ENCODE data around the gene CAMK1.

Gene CAMK1

DNA sequence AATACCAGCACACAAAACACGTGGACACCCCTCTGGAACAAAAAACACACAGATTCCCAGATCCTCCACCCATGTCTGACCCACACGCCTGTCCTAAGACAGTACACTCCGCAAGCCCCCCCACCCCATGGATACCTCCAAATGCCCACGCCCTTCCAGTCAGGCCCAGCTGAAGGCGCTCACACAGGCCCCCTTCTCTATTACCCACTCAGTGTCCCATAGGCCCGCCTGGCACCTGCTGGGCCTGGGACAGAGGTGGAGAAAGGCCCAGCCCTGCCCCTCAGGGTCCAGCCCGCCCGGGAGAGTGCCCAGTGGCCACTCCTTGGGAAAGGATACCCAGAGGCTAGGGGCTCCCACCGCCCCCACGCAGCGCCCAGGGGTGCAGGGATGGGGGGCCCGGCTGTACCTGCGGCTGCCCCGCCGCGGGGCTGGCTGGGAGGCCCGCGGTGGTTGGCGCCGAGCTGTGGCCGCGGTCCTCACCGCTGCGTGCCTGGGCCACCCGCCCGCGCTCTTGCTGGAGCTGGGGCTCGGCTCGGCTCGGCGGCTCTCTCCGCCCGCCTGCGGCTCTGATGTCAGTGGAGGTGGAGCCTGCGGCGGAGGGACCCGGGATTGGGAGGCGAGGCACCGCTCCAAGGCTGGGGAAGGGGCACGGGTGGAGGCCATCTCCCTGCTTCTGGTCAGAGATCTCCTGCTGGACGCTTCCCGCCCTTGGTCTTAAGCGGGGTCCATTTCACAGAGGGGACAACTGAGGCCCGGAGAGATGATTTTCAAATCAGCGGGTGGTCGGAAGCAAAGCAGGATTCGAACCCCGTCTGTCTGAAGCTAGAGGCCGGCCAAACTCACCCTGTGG, at the start of gene CAMK1:
Gene CAMK1, minus strand, starts transcription at position 522 of the 850 bp plus-strand sequence. CDS start 2,198 bp downstream, outside the sequence.
- TF ChIP-seq, protein P1, sequence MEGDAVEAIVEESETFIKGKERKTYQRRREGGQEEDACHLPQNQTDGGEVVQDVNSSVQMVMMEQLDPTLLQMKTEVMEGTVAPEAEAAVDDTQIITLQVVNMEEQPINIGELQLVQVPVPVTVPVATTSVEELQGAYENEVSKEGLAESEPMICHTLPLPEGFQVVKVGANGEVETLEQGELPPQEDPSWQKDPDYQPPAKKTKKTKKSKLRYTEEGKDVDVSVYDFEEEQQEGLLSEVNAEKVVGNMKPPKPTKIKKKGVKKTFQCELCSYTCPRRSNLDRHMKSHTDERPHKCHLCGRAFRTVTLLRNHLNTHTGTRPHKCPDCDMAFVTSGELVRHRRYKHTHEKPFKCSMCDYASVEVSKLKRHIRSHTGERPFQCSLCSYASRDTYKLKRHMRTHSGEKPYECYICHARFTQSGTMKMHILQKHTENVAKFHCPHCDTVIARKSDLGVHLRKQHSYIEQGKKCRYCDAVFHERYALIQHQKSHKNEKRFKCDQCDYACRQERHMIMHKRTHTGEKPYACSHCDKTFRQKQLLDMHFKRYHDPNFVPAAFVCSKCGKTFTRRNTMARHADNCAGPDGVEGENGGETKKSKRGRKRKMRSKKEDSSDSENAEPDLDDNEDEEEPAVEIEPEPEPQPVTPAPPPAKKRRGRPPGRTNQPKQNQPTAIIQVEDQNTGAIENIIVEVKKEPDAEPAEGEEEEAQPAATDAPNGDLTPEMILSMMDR (conservative IDR thresholded peaks at IDR 0.05; ENCODE audit: low read depth, low read length) = no peak
- H3K4me3 ChIP-seq (ENCODE audit: low read depth, low read length) = peak within 1 kb of the TSS; percentile 51
- peak; percentile 57 for DNase-seq (ENCODE audit: low read depth)

DNA sequence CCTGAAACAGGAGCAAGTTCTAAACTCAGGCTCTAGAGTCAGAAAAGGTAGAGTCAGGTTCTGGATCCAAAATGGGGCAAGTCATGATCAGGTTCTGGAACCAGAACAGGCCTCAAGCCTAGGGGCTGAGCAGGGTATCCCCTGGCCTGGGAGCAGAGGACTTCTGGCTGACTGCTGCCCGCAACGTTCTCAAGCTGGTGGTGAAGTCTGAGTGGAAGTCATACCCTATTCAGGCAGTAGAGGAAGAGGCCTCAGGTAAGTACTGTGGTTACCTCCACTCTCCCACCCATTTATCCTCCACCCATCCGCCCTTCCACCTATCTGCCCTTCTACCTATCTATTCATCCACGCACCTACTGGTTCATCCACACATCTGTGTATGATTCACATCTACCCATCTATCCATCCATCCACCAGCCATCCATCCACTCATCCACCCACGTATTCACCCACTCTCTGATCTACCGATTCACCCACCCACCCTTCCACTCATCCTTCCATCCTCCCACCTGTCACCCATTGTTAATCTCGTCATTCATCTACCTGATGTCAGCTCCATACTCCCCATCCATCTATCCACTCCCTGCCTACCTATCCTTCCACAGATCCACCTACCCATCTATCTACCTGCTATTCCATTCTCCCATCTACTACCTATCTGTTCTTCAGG, 49.1 kb upstream of the CAMK1 start:
- TF ChIP-seq, protein P1 (conservative IDR thresholded peaks at IDR 0.05; ENCODE audit: low read depth, low read length) = no peak
- H3K4me3 ChIP-seq (ENCODE audit: low read depth, low read length) = no peak overlapping the region
- no peak for DNase-seq (ENCODE audit: low read depth)

DNA sequence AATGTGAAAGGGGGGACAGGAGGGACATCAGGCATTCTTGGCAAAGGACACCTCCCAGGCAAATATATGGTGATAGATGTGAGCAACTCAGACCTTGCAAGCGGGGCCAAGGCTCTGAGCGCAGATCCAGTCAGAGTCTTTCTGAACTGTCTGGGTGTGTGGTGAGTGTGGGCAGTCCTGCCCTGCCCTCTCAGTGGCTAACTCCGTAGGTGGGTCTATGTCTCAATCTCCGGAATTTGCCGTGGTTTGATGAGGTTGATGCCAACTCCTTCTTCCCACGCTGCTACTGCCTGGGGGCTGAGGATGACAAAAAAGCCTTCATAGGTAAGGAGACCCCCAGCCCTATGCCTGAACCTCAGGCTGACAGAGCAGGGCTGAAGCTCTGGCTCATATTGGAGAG, 47.7 kb upstream of the CAMK1 start:
- DNase-seq (ENCODE audit: low read depth) = no peak
- H3K4me3 ChIP-seq (ENCODE audit: low read depth, low read length) = no peak overlapping the region
- TF ChIP-seq, protein P1 (conservative IDR thresholded peaks at IDR 0.05; ENCODE audit: low read depth, low read length) = no peak

- TF ChIP-seq, protein P1 (conservative IDR thresholded peaks at IDR 0.05; ENCODE audit: low read depth, low read length) = no peak
- no peak for DNase-seq (ENCODE audit: low read depth)
- no peak overlapping the region for H3K4me3 ChIP-seq (ENCODE audit: low read depth, low read length)
Measured at GRCh38 chr3:9815986-9816385, 46.2 kb upstream of the CAMK1 start.

- TF ChIP-seq, protein P1 (conservative IDR thresholded peaks at IDR 0.05; ENCODE audit: low read depth, low read length) = no peak
- no peak overlapping the region for H3K4me3 ChIP-seq (ENCODE audit: low read depth, low read length)
- no peak for DNase-seq (ENCODE audit: low read depth)
Measured at GRCh38 chr3:9812870-9813483, 43.2 kb upstream of the CAMK1 start.

DNA sequence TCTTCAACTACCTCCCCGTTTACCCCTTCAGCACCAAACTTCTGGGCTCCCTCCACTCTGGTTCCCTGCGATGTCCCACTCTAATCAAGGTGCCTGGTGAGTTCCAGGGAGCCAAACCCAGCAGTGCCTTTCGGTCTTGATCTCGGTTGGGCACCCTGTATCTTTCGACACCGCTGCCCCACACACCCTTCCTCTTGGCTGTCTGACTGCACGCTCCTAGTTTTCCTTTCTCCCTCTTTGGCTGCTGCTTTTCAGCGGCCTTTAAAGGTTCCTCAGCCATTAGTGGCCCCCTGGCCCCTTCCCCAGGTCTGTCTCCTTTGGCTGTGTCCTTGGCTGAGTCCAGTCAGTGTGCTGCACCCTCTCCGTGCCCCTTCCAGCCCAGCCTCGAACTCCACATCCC, 41.1 kb upstream of the CAMK1 start:
- no peak for DNase-seq (ENCODE audit: low read depth)
- TF ChIP-seq, protein P1 (conservative IDR thresholded peaks at IDR 0.05; ENCODE audit: low read depth, low read length) = no peak
- H3K4me3 ChIP-seq (ENCODE audit: low read depth, low read length) = peak overlapping the region; percentile 64

Measured in choroid plexus epithelial cell (primary cell).